Spleen (tissue), 11 donors: Measurements from ENCODE around the gene SIN3B. TPM values are rescaled to one million over a fixed set of nuclear protein-coding genes. Genes with fewer than 3 reads are reported as not detected.

ENCODE experiments used
- DNase-seq: peaks from one replicate; pipeline ENCODE4 v3.0.0-alpha.2; 2020
- H3K27ac ChIP-seq, 8 donors: fragments of 200-600 bp; sonication (generic) in 7 of 8; 1 replicate in 4 of 8; 2 replicates in 4 of 8; pipeline versions ENCODE4 v1.5.0 to v1.8.0; 2016 to 2021; ENCODE audit warnings: inconsistent platforms in 4 of 8, mild to moderate bottlenecking in 4 of 8, moderate library complexity in 1 of 8
- H3K27me3 ChIP-seq, 7 donors: fragments of 200-600 bp; sonication (generic) in 6 of 7; replicated peaks in 1 of 7; 1 replicate in 4 of 7; 2 replicates in 3 of 7; pipeline versions ENCODE4 v1.5.0 to v1.8.0; 2016 to 2021; ENCODE audit warnings: inconsistent platforms in 3 of 7, mild to moderate bottlenecking in 1 of 7
- H3K36me3 ChIP-seq, 6 donors: fragments of 200-600 bp; sonication (generic) in 5 of 6; 1 replicate in 4 of 6; 2 replicates in 2 of 6; pipeline versions ENCODE4 v1.5.0 to v1.8.0; 2016 to 2021; ENCODE audit warnings: inconsistent platforms in 2 of 6
- H3K4me1 ChIP-seq, 6 donors: fragments of 200-600 bp; sonication (generic) in 5 of 6; 1 replicate in 3 of 6; 2 replicates in 3 of 6; pipeline versions ENCODE4 v1.5.0 to v1.8.0; 2016 to 2021; ENCODE audit warnings: inconsistent platforms in 3 of 6
- H3K4me3 ChIP-seq, 8 donors: fragments of 200-600 bp; sonication (generic) in 7 of 8; 1 replicate in 4 of 8; 2 replicates in 4 of 8; pipeline versions ENCODE4 v1.5.0 to v1.8.0; 2016 to 2021; ENCODE audit warnings: inconsistent platforms in 4 of 8, mild to moderate bottlenecking in 4 of 8, moderate library complexity in 2 of 8
- H3K9me3 ChIP-seq, 8 donors: fragments of 200-600 bp; sonication (generic) in 7 of 8; 1 replicate in 4 of 8; 2 replicates in 4 of 8; pipeline versions ENCODE4 v1.5.0 to v1.8.0; 2016 to 2021; ENCODE audit warnings: inconsistent platforms in 4 of 8
- POLR2A ChIP-seq, 3 donors: fragments of 450-650 bp; IDR thresholded peaks; one replicate each; pipeline ENCODE4 v1.5.1; 2017; ENCODE audit warnings: antibody characterized with exemption in 3 of 3, mild to moderate bottlenecking in 1 of 3
- POLR2AphosphoS5 ChIP-seq, 3 donors: sonication (generic); formaldehyde crosslinking; IDR thresholded peaks; one replicate each; pipeline ENCODE4 v1.5.1; 2017; ENCODE audit warnings: antibody characterized with exemption in 3 of 3
- WGBS, 5 donors: extraction: QIAGEN DNeasy Blood & Tissue Kit in 3 of 5; methylation state at CpG; one replicate each; pipeline versions ENCODE4 v1.1.5 to v1.1.7; 2013 to 2018; 5-methylcytosine and 5-hydroxymethylcytosine counted together
- intact Hi-C: fragments of 100-400 bp; cut with DNase I; formaldehyde crosslinking; loops from one replicate; pipeline ENCODE4 v1.15.0; 2023; ENCODE audit warnings: low total_unique reads
- polyA plus RNA-seq, 3 donors: library from polyadenylated mRNA; stranded (reverse); fragments of 200-250 nt; gene quantifications; one replicate each; pipeline ENCODE4 v1.2.1, GENCODE V29; 2013
- total RNA-seq, 7 donors: library from RNA; depleted of rRNA in 3 of 7; stranded (reverse); fragments of >200 nt in 3 of 7; fragmentation: NEBNext Ultra II Directional in 4 of 7; extraction: Animal tissue kit (Norgen Biotek cat#: 25700) in 4 of 7; gene quantifications; one replicate each; pipeline versions ENCODE4 v1.1.0 to v1.2.1, GENCODE V29; 2016 to 2021
- TF ChIP-seq, protein P1 (sequence below), 11 experiments: fragments of 200-600 bp in 7 of 11; fragments of 450-650 bp in 4 of 11; sonication (generic) in 4 of 11; IDR thresholded peaks in 8 of 11; conservative IDR thresholded peaks in 3 of 11; 1 replicate in 7 of 11; 2 replicates in 4 of 11; pipeline versions ENCODE4 v1.4.0 to v1.8.0; 2016 to 2021; ENCODE audit warnings: antibody characterized with exemption in 11 of 11, inconsistent platforms in 4 of 11, mild to moderate bottlenecking in 1 of 11
- donor health status: healthy with polysubstance abuse.
- donor health status: DM: no; HTN: no; CAD: no; lungs with moderate emphysema.
- donor health status: DM: no; HTN: no; CAD: no.
- donor health status: Bipolar disorder and iron deficiency.
- donor health status: healthy.
- donor health status: DM: no; HTN: no; CAD: no.
- donor health status: DM: yes; HTN: yes; CAD: no.

The SIN3B gene
- total and polyA plus RNA-seq, 10 donors = 14.6 to 107 (median 67.6) TPM

DNA sequence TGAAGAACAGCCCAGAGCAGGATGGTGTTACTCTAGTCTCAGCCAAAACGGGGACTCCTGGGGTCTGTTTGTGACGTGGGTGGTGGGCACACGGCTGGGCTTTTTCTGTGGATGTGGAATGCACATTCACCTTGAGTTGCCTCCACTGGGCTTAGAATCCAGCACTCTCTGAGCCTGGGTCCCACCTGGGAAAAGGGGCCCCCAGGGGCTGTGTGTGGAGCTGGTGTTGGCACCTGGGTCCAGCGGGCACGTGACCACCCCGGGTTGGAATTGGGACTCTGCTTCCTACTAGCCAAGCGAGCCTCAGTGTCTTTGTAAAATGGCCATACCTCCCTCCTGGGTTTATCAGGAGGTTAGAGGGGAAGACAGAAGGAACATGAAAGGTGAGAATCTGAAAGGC is 30.4 kb downstream of the SIN3B start:
- TF ChIP-seq, protein P1, sequence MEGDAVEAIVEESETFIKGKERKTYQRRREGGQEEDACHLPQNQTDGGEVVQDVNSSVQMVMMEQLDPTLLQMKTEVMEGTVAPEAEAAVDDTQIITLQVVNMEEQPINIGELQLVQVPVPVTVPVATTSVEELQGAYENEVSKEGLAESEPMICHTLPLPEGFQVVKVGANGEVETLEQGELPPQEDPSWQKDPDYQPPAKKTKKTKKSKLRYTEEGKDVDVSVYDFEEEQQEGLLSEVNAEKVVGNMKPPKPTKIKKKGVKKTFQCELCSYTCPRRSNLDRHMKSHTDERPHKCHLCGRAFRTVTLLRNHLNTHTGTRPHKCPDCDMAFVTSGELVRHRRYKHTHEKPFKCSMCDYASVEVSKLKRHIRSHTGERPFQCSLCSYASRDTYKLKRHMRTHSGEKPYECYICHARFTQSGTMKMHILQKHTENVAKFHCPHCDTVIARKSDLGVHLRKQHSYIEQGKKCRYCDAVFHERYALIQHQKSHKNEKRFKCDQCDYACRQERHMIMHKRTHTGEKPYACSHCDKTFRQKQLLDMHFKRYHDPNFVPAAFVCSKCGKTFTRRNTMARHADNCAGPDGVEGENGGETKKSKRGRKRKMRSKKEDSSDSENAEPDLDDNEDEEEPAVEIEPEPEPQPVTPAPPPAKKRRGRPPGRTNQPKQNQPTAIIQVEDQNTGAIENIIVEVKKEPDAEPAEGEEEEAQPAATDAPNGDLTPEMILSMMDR (IDR thresholded peaks at IDR 0.05 in 8 of 11, conservative IDR thresholded peaks at IDR 0.05 in 3 of 11) = no peak
- TF ChIP-seq POLR2AphosphoS5 (IDR thresholded peaks at IDR 0.05) (no peak), POLR2A (IDR thresholded peaks at IDR 0.05) (no peak)
- no peaks in the 10 kb centered on the region for H3K9me3 ChIP-seq
- peaks cover 0 to 89% (median 50%) of the 10 kb centered on the region in 6 donors for H3K36me3 ChIP-seq
- no peak overlapping the region for H3K27ac ChIP-seq
- H3K4me3 ChIP-seq = no peak overlapping the region
- H3K27me3 ChIP-seq = no peaks in the 10 kb centered on the region
- 91 to 98% (median 98%) methylated on average over 7 of the region's 7 CpGs for WGBS, 5 donors
- peaks cover 0 to 21% (median 6%) of the 10 kb centered on the region in 6 donors for H3K4me1 ChIP-seq
- intact Hi-C loops = no loop called here
- DNase-seq = no peak

DNA sequence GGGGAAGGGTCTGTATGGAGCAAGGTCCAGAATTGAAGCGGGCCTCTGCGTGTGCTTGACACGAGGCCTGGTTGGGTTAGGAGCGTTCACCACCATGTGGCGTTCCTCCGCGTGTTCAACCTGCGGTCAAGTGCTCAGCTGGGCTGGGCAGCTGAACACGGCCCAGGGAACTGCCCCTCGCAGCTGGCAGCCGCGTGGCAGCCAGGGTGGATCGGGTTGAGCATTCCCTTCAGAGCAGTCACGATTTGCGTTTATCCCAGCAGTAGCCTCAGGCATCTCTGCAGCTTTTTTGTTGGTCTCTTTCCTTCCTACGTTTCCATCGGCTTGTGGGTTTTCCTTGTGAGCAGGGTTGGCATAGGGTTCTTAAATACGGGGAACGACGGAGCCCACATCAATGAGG is 30.9 kb downstream of the SIN3B start:
- H3K27ac ChIP-seq = no peak overlapping the region
- no peak overlapping the region for H3K4me3 ChIP-seq
- peaks cover 0 to 21% (median 6%) of the 10 kb centered on the region in 6 donors for H3K4me1 ChIP-seq
- TF ChIP-seq POLR2A (IDR thresholded peaks at IDR 0.05) = no peak
- TF ChIP-seq, protein P1 (IDR thresholded peaks at IDR 0.05 in 8 of 11, conservative IDR thresholded peaks at IDR 0.05 in 3 of 11) = no peak
- peak in 1 of 3 donors; percentile 34 for TF ChIP-seq POLR2AphosphoS5 (IDR thresholded peaks at IDR 0.05)
- no peaks in the 10 kb centered on the region for H3K9me3 ChIP-seq
- no peak for DNase-seq
- H3K27me3 ChIP-seq = no peaks in the 10 kb centered on the region
- H3K36me3 ChIP-seq = peaks cover 0 to 89% (median 51%) of the 10 kb centered on the region in 6 donors
- intact Hi-C loops = no loop called here
- WGBS, 5 donors = 92 to 97% (median 95%) methylated on average over 20 of the region's 20 CpGs

DNA sequence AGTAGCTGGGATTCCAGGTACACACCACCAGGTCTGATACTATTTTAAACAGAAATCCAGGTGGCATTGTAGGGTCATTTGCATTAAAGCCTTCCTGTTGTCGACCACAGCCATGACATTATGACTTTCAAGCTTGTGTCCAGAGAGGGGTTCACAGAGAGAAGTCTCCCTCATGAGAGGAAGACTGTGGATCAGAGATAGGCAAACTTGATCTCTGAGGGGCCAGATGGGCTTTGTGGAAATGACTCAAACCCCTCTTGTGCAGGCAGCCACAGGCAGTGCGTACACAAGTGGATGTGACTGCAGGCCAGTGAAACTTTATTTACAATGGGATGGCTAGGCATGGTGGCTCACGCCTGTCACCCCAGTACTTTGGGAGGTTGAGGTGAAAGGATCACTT is 31.8 kb downstream of the SIN3B start:
- no peak for DNase-seq
- 72 to 93% (median 86%) methylated on average over 3 of the region's 3 CpGs for WGBS, 5 donors
- Histone ChIP-seq H3K27ac (no peak overlapping the region), H3K9me3 (no peaks in the 10 kb centered on the region), H3K27me3 (no peaks in the 10 kb centered on the region), H3K4me3 (no peak overlapping the region), H3K4me1 (peaks cover 0 to 21% (median 6%) of the 10 kb centered on the region in 6 donors), H3K36me3 (peaks cover 0 to 89% (median 51%) of the 10 kb centered on the region in 6 donors)
- intact Hi-C loops = no loop called here
- TF ChIP-seq POLR2A (IDR thresholded peaks at IDR 0.05) (no peak), POLR2AphosphoS5 (IDR thresholded peaks at IDR 0.05) (no peak)
- TF ChIP-seq, protein P1 (IDR thresholded peaks at IDR 0.05 in 8 of 11, conservative IDR thresholded peaks at IDR 0.05 in 3 of 11) = no peak

DNA sequence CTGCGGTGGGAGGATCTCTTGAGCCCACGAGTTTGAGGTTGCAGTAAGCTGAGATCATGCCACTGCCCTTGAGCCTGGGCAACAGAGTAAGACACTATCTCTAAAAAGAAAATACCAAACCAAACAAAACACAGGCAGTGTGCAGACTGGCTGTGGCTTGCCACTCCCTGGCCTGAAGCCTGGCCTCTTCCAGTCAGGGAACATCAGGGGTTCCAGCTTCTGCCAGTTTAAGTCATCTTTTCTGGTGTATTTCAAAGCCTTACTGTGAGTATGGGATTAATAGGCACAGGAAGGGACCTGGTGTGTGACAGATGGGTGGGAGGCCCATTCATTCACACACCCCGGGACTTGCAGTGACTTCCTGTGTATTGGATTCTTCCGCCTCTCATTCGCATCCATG is 32.6 kb downstream of the SIN3B start:
- no peaks in the 10 kb centered on the region for H3K27me3 ChIP-seq
- TF ChIP-seq POLR2AphosphoS5 (IDR thresholded peaks at IDR 0.05) = no peak
- TF ChIP-seq, protein P1 (IDR thresholded peaks at IDR 0.05 in 8 of 11, conservative IDR thresholded peaks at IDR 0.05 in 3 of 11) = no peak
- no peak for TF ChIP-seq POLR2A (IDR thresholded peaks at IDR 0.05)
- WGBS, 5 donors = 88 to 95% (median 93%) methylated on average over 5 of the region's 5 CpGs
- H3K4me1 ChIP-seq = peaks cover 0 to 21% (median 6%) of the 10 kb centered on the region in 6 donors
- DNase-seq = no peak
- peaks cover 3 to 89% (median 55%) of the 10 kb centered on the region in 6 donors for H3K36me3 ChIP-seq
- H3K9me3 ChIP-seq = no peaks in the 10 kb centered on the region
- intact Hi-C loops = no loop called here
- H3K4me3 ChIP-seq = no peak overlapping the region
- peak overlapping the region in 2 of 8 donors; percentile 15 to 61 for H3K27ac ChIP-seq
